Hepatocyte (in vitro differentiated cells): Measurements from ENCODE around the gene IMMP2L. TPM values are rescaled to one million over a fixed set of nuclear protein-coding genes. Genes with fewer than 3 reads are reported as not detected.

ENCODE experiments used
- DNase-seq: peaks from one replicate; pipeline ENCODE4 v3.0.0-alpha.2; 2016; ENCODE audit warnings: low spot score
- H2AFZ ChIP-seq: fragments of 200-600 bp; sonication (generic); 2 replicates; pipeline ENCODE4 v1.6.0; 2016; ENCODE audit warnings: antibody characterized with exemption, mild to moderate bottlenecking
- H3K27ac ChIP-seq: fragments of 200-600 bp; sonication (generic); 2 replicates; pipeline ENCODE4 v1.5.1; 2016; ENCODE audit warnings: mild to moderate bottlenecking
- H3K27me3 ChIP-seq: fragments of 200-600 bp; sonication (generic); 2 replicates; pipeline ENCODE4 v1.6.1; 2016
- H3K36me3 ChIP-seq: fragments of 200-600 bp; sonication (generic); replicated peaks from 2 replicates; pipeline ENCODE4 v1.5.1; 2016; ENCODE audit warnings: low read depth; ENCODE audit not compliant: insufficient read depth
- H3K4me1 ChIP-seq: fragments of 200-600 bp; sonication (generic); 2 replicates; pipeline ENCODE4 v1.5.1; 2016; ENCODE audit warnings: mild to moderate bottlenecking, moderate library complexity; ENCODE audit not compliant: insufficient read depth
- H3K4me2 ChIP-seq: fragments of 200-600 bp; sonication (generic); 2 replicates; pipeline ENCODE4 v1.6.0; 2016
- H3K4me3 ChIP-seq: fragments of 200-600 bp; sonication (generic); 2 replicates; pipeline ENCODE4 v1.5.1; 2016; ENCODE audit warnings: mild to moderate bottlenecking
- H3K79me2 ChIP-seq: fragments of 200-600 bp; sonication (generic); 2 replicates; pipeline ENCODE4 v1.6.0; 2017; ENCODE audit warnings: mild to moderate bottlenecking
- H3K9me2 ChIP-seq: fragments of 200-600 bp; sonication (generic); replicated peaks from 2 replicates; pipeline ENCODE4 v1.6.0; 2017; ENCODE audit warnings: mild to moderate bottlenecking; ENCODE audit not compliant: insufficient read depth
- H3K9me3 ChIP-seq: fragments of 200-600 bp; sonication (generic); 2 replicates; pipeline ENCODE4 v1.5.1; 2016; ENCODE audit warnings: low read depth, mild to moderate bottlenecking
- H4K20me1 ChIP-seq: fragments of 200-600 bp; sonication (generic); 2 replicates; pipeline ENCODE4 v1.6.0; 2016; ENCODE audit warnings: mild to moderate bottlenecking; ENCODE audit not compliant: insufficient read depth, poor library complexity, severe bottlenecking
- CTCF ChIP-seq: fragments of 200-600 bp; sonication (generic); IDR thresholded peaks from 2 replicates; pipeline ENCODE4 v1.5.1; 2016; ENCODE audit warnings: antibody characterized with exemption, mild to moderate bottlenecking; ENCODE audit not compliant: poor library complexity
- EZH2 ChIP-seq: fragments of 200-600 bp; sonication (generic); IDR thresholded peaks from 2 replicates; pipeline ENCODE4 v1.6.1; 2016; ENCODE audit warnings: antibody characterized with exemption, mild to moderate bottlenecking, borderline replicate concordance
- EZH2phosphoT487 ChIP-seq: fragments of 200-600 bp; sonication (generic); IDR thresholded peaks from one replicate; pipeline ENCODE4 v1.6.1; 2018; ENCODE audit warnings: antibody characterized with exemption, mild to moderate bottlenecking, low read depth, moderate library complexity; ENCODE audit not compliant: unreplicated experiment, severe bottlenecking
- WGBS: methylation state at CpG from one replicate; pipeline ENCODE4 v1.1.6; 2016; ENCODE audit warnings: low lambda C conversion rate; ENCODE audit errors: missing lambda C conversion rate; 5-methylcytosine and 5-hydroxymethylcytosine counted together
- polyA plus RNA-seq: library from polyadenylated mRNA; unstranded; fragments of >200 nt; fragmentation: Nextera tagmentation; extraction: Ambion mirVana; gene quantifications from 2 replicates; pipeline ENCODE4 v1.2.1, GENCODE V29; 2016
- total RNA-seq: library from RNA; depleted of rRNA; stranded (reverse); fragments of >200 nt; gene quantifications from 2 replicates; pipeline ENCODE4 v1.2.3, GENCODE V29; 2014

The IMMP2L gene
- total and polyA plus RNA-seq, 2 experiments from 2014 or later: 13.3 to 17.6 TPM

GRCh38 chr7:111053035-111053434 lies 509.3 kb downstream of the IMMP2L start:
- TF ChIP-seq EZH2phosphoT487 (no peak), CTCF (no peak), EZH2 (no peak)
- H3K4me3 ChIP-seq: no peak overlapping the region
- no peak overlapping the region for H3K4me2 ChIP-seq
- H3K27me3 ChIP-seq: no peaks in the 10 kb centered on the region
- H3K4me1 ChIP-seq: no peaks in the 10 kb centered on the region
- DNase-seq: no peak
- no peaks in the 10 kb centered on the region for H3K36me3 ChIP-seq
- H2AFZ ChIP-seq: no peak overlapping the region
- 96% methylated on average over 2 of the region's 2 CpGs for WGBS
- no peak overlapping the region for H3K27ac ChIP-seq
- no peaks in the 10 kb centered on the region for H4K20me1 ChIP-seq
- H3K9me3 ChIP-seq: no peaks in the 10 kb centered on the region
- no peaks in the 10 kb centered on the region for H3K79me2 ChIP-seq
- H3K9me2 ChIP-seq: no peaks in the 10 kb centered on the region

- no peak overlapping the region for H3K4me3 ChIP-seq
- no peaks in the 10 kb centered on the region for H4K20me1 ChIP-seq
- no peak for DNase-seq
- H3K27me3 ChIP-seq: no peaks in the 10 kb centered on the region
- H3K79me2 ChIP-seq: no peaks in the 10 kb centered on the region
- H3K27ac ChIP-seq: no peak overlapping the region
- no peak overlapping the region for H2AFZ ChIP-seq
- no peaks in the 10 kb centered on the region for H3K9me2 ChIP-seq
- H3K36me3 ChIP-seq: no peaks in the 10 kb centered on the region
- TF ChIP-seq EZH2 (no peak), CTCF (no peak), EZH2phosphoT487 (no peak)
- no peaks in the 10 kb centered on the region for H3K9me3 ChIP-seq
- no peak overlapping the region for H3K4me2 ChIP-seq
- WGBS: 95% methylated on average over 1 of the region's 1 CpG
- no peaks in the 10 kb centered on the region for H3K4me1 ChIP-seq
Measured at GRCh38 chr7:111051832-111052231, 510.5 kb downstream of the IMMP2L start.

GRCh38 chr7:111050875-111051416 lies 511.3 kb downstream of the IMMP2L start:
- H3K9me2 ChIP-seq: no peaks in the 10 kb centered on the region
- H3K4me1 ChIP-seq: no peaks in the 10 kb centered on the region
- H3K79me2 ChIP-seq: no peaks in the 10 kb centered on the region
- H3K36me3 ChIP-seq: no peaks in the 10 kb centered on the region
- H3K4me2 ChIP-seq: no peak overlapping the region
- no peaks in the 10 kb centered on the region for H4K20me1 ChIP-seq
- DNase-seq: no peak
- 83% methylated on average over 2 of the region's 2 CpGs for WGBS
- H3K27me3 ChIP-seq: no peaks in the 10 kb centered on the region
- no peak overlapping the region for H2AFZ ChIP-seq
- no peak overlapping the region for H3K27ac ChIP-seq
- no peak overlapping the region for H3K4me3 ChIP-seq
- TF ChIP-seq EZH2phosphoT487 (no peak), EZH2 (no peak), CTCF (no peak)
- H3K9me3 ChIP-seq: no peaks in the 10 kb centered on the region
